ENCODE measurements around the gene EIF4B.
A peak's percentile ranks its signal among the peaks of the same experiment; 100 is the strongest.

- TF ChIP-seq, protein P1, sequence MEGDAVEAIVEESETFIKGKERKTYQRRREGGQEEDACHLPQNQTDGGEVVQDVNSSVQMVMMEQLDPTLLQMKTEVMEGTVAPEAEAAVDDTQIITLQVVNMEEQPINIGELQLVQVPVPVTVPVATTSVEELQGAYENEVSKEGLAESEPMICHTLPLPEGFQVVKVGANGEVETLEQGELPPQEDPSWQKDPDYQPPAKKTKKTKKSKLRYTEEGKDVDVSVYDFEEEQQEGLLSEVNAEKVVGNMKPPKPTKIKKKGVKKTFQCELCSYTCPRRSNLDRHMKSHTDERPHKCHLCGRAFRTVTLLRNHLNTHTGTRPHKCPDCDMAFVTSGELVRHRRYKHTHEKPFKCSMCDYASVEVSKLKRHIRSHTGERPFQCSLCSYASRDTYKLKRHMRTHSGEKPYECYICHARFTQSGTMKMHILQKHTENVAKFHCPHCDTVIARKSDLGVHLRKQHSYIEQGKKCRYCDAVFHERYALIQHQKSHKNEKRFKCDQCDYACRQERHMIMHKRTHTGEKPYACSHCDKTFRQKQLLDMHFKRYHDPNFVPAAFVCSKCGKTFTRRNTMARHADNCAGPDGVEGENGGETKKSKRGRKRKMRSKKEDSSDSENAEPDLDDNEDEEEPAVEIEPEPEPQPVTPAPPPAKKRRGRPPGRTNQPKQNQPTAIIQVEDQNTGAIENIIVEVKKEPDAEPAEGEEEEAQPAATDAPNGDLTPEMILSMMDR (IDR thresholded peaks at IDR 0.05), result peak; percentile 26
- TF ChIP-seq EZH2 (IDR thresholded peaks at IDR 0.05), result no peak
- TF ChIP-seq EZH2phosphoT487 (IDR thresholded peaks at IDR 0.05), result no peak
These were observed 65.6 kb downstream of the EIF4B start for GRCh38 chr12:53071591-53072551.

Data from neural progenitor cell (in vitro differentiated cells).